Measurements from ENCODE around the gene INPP5F.

The INPP5F gene

DNA sequence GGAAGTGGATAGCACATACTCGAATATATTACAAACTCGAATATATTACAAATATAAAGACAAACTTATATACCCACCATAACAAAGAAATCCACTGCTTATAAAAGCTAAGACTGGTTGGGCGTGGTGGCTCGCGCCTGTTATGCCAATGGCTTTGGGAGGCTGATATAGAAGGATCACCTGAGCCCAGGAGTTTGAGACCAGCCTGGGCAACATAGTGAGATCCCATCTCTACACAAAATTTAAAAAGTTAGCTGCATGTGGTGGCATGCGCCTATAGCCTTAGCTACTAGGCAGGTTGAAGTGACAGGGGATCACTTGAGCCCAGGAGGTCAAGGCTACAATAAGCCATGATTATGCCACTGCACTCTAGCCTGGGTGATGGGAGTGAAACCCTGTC is 126.4 kb downstream of the INPP5F start:
- Histone ChIP-seq H3K9me3 (ENCODE audit: insufficient read depth, low read length) (no peaks in the 10 kb centered on the region), H3K9ac (ENCODE audit: insufficient read length, low read depth) (no peak overlapping the region), H3K4me3 (ENCODE audit: insufficient read length, low read depth) (no peak overlapping the region), H3K4me1 (ENCODE audit: insufficient read depth, insufficient read length) (peaks cover 2% of the 10 kb centered on the region), H3K27me3 (ENCODE audit: insufficient read depth, insufficient read length) (no peaks in the 10 kb centered on the region), H3K36me3 (ENCODE audit: insufficient read depth, insufficient read length, low read length) (peaks cover 67% of the 10 kb centered on the region)
- TF ChIP-seq YY1 (IDR thresholded peaks at IDR 0.05; ENCODE audit: insufficient read depth, insufficient read length): no peak
- TF ChIP-seq ZNF274 (IDR thresholded peaks at IDR 0.05; ENCODE audit: low read depth, low read length): no peak
- TF ChIP-seq SUZ12 (IDR thresholded peaks at IDR 0.05; ENCODE audit: extremely low read depth, insufficient read depth, insufficient read length): no peak
- DNase-seq (ENCODE audit: low read depth, low spot score): no peak

DNA sequence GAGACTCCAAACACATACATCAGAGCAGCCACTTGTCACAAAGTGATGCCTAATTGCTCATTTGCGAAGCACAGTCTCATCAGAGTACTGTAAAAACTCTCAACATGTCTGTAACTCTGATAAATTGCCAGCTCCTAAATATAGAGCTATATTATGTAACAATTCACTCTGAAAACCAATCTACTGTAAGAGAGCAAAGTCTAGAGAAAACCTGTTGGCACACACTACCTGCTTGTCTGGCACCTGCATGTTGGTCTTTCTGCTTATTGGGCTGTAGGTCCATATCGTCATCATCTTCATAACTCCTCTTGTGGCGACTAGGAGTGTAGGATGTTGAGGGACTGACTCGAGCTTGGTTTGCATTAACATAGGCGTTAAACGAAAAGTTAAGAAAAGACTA is 127.0 kb downstream of the INPP5F start:
- no peaks in the 10 kb centered on the region for H3K27me3 ChIP-seq (ENCODE audit: insufficient read depth, insufficient read length)
- no peak for DNase-seq (ENCODE audit: low read depth, low spot score)
- TF ChIP-seq YY1 (IDR thresholded peaks at IDR 0.05; ENCODE audit: insufficient read depth, insufficient read length) (no peak), ZNF274 (IDR thresholded peaks at IDR 0.05; ENCODE audit: low read depth, low read length) (no peak), SUZ12 (IDR thresholded peaks at IDR 0.05; ENCODE audit: extremely low read depth, insufficient read depth, insufficient read length) (no peak)
- no peak overlapping the region for H3K9ac ChIP-seq (ENCODE audit: insufficient read length, low read depth)
- no peaks in the 10 kb centered on the region for H3K9me3 ChIP-seq (ENCODE audit: insufficient read depth, low read length)
- H3K4me3 ChIP-seq (ENCODE audit: insufficient read length, low read depth): no peak overlapping the region
- peaks cover 2% of the 10 kb centered on the region for H3K4me1 ChIP-seq (ENCODE audit: insufficient read depth, insufficient read length)
- H3K36me3 ChIP-seq (ENCODE audit: insufficient read depth, insufficient read length, low read length): peaks cover 62% of the 10 kb centered on the region

DNA sequence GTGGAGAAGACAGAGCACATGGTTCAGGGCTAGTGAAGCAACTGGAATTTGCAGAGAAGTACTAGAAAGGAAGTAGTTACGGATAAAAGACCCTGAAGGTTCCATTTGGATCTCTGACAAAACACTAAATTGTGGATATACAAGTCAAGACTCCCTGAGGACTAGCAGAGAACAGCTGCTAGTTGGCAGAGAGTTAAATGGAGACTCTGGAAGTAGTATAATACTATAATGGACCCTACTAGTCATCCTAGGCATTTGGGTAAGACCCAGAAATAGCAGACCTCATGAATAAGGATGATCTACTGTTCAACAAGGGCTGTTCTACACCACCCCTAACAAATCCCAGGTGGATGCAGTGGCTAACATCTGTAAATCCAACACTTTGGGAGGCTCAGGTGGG is 127.7 kb downstream of the INPP5F start:
- DNase-seq (ENCODE audit: low read depth, low spot score): no peak
- no peaks in the 10 kb centered on the region for H3K9me3 ChIP-seq (ENCODE audit: insufficient read depth, low read length)
- H3K4me1 ChIP-seq (ENCODE audit: insufficient read depth, insufficient read length): peaks cover 2% of the 10 kb centered on the region
- peaks cover 64% of the 10 kb centered on the region for H3K36me3 ChIP-seq (ENCODE audit: insufficient read depth, insufficient read length, low read length)
- TF ChIP-seq SUZ12 (IDR thresholded peaks at IDR 0.05; ENCODE audit: extremely low read depth, insufficient read depth, insufficient read length) (no peak), ZNF274 (IDR thresholded peaks at IDR 0.05; ENCODE audit: low read depth, low read length) (no peak), YY1 (IDR thresholded peaks at IDR 0.05; ENCODE audit: insufficient read depth, insufficient read length) (no peak)
- no peak overlapping the region for H3K4me3 ChIP-seq (ENCODE audit: insufficient read length, low read depth)
- H3K27me3 ChIP-seq (ENCODE audit: insufficient read depth, insufficient read length): no peaks in the 10 kb centered on the region
- H3K9ac ChIP-seq (ENCODE audit: insufficient read length, low read depth): no peak overlapping the region

DNA sequence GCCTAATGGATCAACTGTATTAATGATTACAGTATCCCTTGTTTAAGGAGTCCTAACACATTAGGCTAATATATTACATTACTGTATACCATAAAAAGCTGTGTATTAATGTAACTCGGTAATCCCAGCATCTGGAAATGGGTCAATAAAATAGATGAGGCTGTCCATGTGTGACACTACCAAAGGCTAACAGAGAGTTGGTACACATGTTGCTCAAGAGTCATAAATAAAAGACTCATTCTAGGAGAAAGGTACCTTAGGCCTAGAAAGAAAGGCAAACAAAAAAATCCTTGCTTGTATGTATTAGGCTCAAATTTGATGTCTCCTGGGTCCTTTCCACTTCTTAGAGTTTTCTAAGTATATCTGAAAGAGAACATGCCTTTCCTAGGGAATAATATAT is 132.2 kb downstream of the INPP5F start:
- no peak overlapping the region for H3K9ac ChIP-seq (ENCODE audit: insufficient read length, low read depth)
- peaks cover 36% of the 10 kb centered on the region for H3K36me3 ChIP-seq (ENCODE audit: insufficient read depth, insufficient read length, low read length)
- H3K9me3 ChIP-seq (ENCODE audit: insufficient read depth, low read length): no peaks in the 10 kb centered on the region
- DNase-seq (ENCODE audit: low read depth, low spot score): no peak
- TF ChIP-seq YY1 (IDR thresholded peaks at IDR 0.05; ENCODE audit: insufficient read depth, insufficient read length) (no peak), ZNF274 (IDR thresholded peaks at IDR 0.05; ENCODE audit: low read depth, low read length) (no peak), SUZ12 (IDR thresholded peaks at IDR 0.05; ENCODE audit: extremely low read depth, insufficient read depth, insufficient read length) (no peak)
- no peaks in the 10 kb centered on the region for H3K4me1 ChIP-seq (ENCODE audit: insufficient read depth, insufficient read length)
- no peaks in the 10 kb centered on the region for H3K27me3 ChIP-seq (ENCODE audit: insufficient read depth, insufficient read length)
- H3K4me3 ChIP-seq (ENCODE audit: insufficient read length, low read depth): no peak overlapping the region

DNA sequence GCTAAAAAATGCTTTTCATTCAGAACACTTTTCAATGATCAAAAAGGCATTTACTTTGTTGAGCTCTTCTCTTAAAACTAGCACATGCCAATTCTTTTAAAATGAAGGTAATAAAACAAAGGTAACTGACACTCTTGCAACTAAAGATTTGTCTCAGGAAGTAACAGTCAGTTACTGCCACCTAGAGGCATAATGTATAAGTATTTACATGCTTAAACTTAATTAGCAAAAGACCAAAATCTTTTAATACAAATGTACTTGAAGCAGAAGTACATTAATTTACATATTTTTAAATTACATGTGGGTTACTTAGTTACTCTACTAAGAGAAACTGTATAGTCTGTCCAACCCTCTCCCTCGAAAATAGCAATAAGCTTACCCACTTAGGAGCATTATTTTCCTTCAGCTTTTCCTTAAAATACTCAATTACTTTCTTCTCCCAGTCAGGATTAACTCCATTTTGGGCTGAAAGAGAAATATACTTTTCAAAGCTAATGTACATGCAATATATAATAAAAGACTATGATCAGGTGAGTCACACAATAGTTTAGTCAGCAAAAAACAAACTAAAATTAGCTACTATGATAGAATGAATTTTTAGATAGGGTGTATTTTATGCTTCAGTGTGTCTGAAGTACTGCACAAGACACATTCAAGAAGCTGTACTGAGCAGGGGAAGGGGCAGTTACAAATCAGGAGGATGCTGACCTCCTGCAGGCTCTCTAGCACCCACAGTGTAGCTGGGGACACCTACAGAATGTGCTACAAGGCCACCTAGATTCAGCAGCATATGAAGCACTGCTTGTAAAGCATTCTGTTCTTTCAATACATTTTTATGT is 133.8 kb downstream of the INPP5F start:
- H3K9ac ChIP-seq (ENCODE audit: insufficient read length, low read depth): no peak overlapping the region
- DNase-seq (ENCODE audit: low read depth, low spot score): no peak

DNA sequence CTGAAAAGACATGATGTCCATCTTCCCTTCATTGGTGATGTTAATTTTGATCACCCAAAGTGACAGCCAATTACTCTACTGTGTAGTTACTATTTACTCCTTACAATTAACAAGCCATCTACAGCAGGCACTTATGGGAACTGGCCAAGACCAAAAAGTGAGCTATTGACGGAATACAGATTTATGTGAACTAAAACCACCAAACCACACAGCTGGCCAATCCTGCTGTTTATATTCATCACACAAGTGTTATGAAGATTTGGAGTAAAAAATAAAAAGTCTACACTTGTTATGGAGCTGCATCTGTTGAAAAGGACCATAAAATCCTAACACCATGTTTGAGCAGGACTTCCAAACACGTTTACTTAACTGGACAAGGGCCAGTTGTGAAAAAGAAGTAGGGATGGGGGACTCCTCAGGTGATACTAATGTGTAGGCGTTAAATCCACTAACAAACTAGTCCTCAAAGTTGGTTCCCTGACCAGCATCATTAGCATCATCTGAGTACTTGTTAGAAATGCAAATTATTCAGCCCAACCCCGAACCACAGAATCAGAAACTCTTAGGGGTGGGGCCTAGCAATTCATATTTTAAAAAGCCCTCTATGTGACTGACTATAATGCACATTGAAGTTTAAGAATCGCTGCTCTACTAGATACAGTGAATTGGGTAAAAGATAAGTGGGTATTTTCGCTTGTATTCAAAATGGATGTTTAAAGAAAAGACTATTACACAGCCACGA is 135.2 kb downstream of the INPP5F start:
- DNase-seq (ENCODE audit: low read depth, low spot score): no peak
- Histone ChIP-seq H3K27me3 (ENCODE audit: insufficient read depth, insufficient read length) (no peaks in the 10 kb centered on the region), H3K4me3 (ENCODE audit: insufficient read length, low read depth) (no peak overlapping the region), H3K9ac (ENCODE audit: insufficient read length, low read depth) (no peak overlapping the region), H3K9me3 (ENCODE audit: insufficient read depth, low read length) (no peaks in the 10 kb centered on the region), H3K36me3 (ENCODE audit: insufficient read depth, insufficient read length, low read length) (peaks cover 17% of the 10 kb centered on the region), H3K4me1 (ENCODE audit: insufficient read depth, insufficient read length) (no peaks in the 10 kb centered on the region)
- no peak for TF ChIP-seq YY1 (IDR thresholded peaks at IDR 0.05; ENCODE audit: insufficient read depth, insufficient read length)
- no peak for TF ChIP-seq ZNF274 (IDR thresholded peaks at IDR 0.05; ENCODE audit: low read depth, low read length)
- no peak for TF ChIP-seq SUZ12 (IDR thresholded peaks at IDR 0.05; ENCODE audit: extremely low read depth, insufficient read depth, insufficient read length)

More for the DNA sequence above, 133.8 kb downstream of the INPP5F start:
- TF ChIP-seq SUZ12 (IDR thresholded peaks at IDR 0.05; ENCODE audit: extremely low read depth, insufficient read depth, insufficient read length) (no peak), ZNF274 (IDR thresholded peaks at IDR 0.05; ENCODE audit: low read depth, low read length) (no peak), YY1 (IDR thresholded peaks at IDR 0.05; ENCODE audit: insufficient read depth, insufficient read length) (no peak)
- H3K4me1 ChIP-seq (ENCODE audit: insufficient read depth, insufficient read length): no peaks in the 10 kb centered on the region
- peaks cover 21% of the 10 kb centered on the region for H3K36me3 ChIP-seq (ENCODE audit: insufficient read depth, insufficient read length, low read length)
- H3K4me3 ChIP-seq (ENCODE audit: insufficient read length, low read depth): no peak overlapping the region
- no peaks in the 10 kb centered on the region for H3K9me3 ChIP-seq (ENCODE audit: insufficient read depth, low read length)
- no peaks in the 10 kb centered on the region for H3K27me3 ChIP-seq (ENCODE audit: insufficient read depth, insufficient read length)

DNA sequence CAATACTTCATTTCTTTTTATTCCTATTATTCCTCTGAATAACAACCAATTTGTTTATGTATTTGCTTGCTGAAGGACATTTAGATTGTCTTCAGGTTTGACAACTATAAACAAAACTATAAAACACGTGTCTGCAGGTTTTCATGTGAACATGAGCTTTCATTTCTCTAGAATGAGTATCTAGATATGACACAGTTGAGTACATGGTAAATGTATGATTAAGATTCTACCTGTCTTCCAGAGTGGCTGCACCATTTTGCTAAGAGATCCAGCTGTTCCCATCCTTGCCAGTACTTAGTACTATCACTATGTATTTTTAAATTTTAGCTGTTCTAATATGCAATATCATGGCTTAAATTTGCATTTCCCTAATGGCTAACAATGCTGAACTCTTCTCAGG is 136.7 kb downstream of the INPP5F start:
- Histone ChIP-seq H3K4me1 (ENCODE audit: insufficient read depth, insufficient read length) (no peaks in the 10 kb centered on the region), H3K9me3 (ENCODE audit: insufficient read depth, low read length) (no peaks in the 10 kb centered on the region), H3K4me3 (ENCODE audit: insufficient read length, low read depth) (no peak overlapping the region), H3K27me3 (ENCODE audit: insufficient read depth, insufficient read length) (no peaks in the 10 kb centered on the region), H3K36me3 (ENCODE audit: insufficient read depth, insufficient read length, low read length) (peaks cover 11% of the 10 kb centered on the region), H3K9ac (ENCODE audit: insufficient read length, low read depth) (no peak overlapping the region)
- no peak for TF ChIP-seq ZNF274 (IDR thresholded peaks at IDR 0.05; ENCODE audit: low read depth, low read length)
- no peak for TF ChIP-seq YY1 (IDR thresholded peaks at IDR 0.05; ENCODE audit: insufficient read depth, insufficient read length)
- TF ChIP-seq SUZ12 (IDR thresholded peaks at IDR 0.05; ENCODE audit: extremely low read depth, insufficient read depth, insufficient read length): no peak
- no peak for DNase-seq (ENCODE audit: low read depth, low spot score)

Data from NT2/D1 (cell line).